Measurements from ENCODE around the gene SV2B.
A peak's percentile ranks its signal among the peaks of the same experiment; 100 is the strongest.

Gene SV2B

GRCh38 chr15:91224755-91225380 lies 124.8 kb downstream of the SV2B start:
- DNase-seq (ENCODE audit: insufficient read length, low spot score) (peak; percentile 41), FAIRE-seq (no peak)

- DNase-seq (ENCODE audit: insufficient read length, low spot score) (no peak), FAIRE-seq (no peak)
Measured at GRCh38 chr15:91225741-91226140, 125.7 kb downstream of the SV2B start.

DNA sequence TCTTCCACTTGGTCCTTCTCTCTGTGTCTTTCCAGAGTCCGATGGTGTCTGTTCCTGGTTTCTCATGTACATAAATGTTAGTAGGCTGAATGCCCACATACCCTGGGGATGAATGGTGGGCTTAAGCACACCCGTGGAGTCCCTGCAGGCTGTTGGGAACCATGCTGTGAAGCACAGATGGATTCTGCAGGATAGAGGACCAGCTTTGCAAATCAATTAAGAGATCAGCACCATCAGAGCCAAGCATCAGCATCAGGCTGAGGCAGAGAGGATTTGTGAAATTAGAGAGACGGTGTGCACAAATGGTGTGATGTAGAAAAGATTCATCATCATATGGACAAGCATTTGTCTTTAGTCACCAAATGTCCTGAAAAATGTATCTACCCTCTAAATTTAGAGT lies 127.1 kb downstream of the SV2B start:
- FAIRE-seq (no peak), DNase-seq (ENCODE audit: insufficient read length, low spot score) (no peak)

- FAIRE-seq (no peak), DNase-seq (ENCODE audit: insufficient read length, low spot score) (no peak)
Measured at GRCh38 chr15:91227766-91228165, 127.7 kb downstream of the SV2B start.

GRCh38 chr15:91228383-91228782 lies 128.3 kb downstream of the SV2B start:
- DNase-seq (ENCODE audit: insufficient read length, low spot score) (no peak), FAIRE-seq (no peak)

- FAIRE-seq (no peak), DNase-seq (ENCODE audit: insufficient read length, low spot score) (no peak)
Measured at GRCh38 chr15:91228890-91229289, 128.8 kb downstream of the SV2B start.

DNA sequence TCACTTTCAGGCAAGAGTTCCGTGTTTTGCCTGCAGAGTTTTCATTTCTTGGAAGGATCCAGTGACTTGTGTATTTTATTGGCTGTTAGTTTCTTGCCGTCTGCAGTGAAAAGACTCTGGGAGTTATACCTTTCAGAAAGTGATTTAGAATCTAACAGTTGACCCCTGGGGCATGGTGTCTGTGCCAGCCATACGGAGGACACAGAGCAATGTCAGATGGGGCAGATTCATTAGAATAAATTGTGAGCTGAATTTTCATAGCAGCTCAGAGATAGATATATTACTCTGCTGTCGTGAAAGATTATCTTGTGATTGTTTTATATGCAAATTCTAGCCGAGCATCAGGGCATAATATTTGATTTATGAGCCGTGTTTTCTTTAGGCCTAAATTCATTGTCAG lies 131.6 kb downstream of the SV2B start:
- DNase-seq (ENCODE audit: insufficient read length, low spot score) (no peak), FAIRE-seq (no peak)

GRCh38 chr15:91234759-91235158 lies 134.7 kb downstream of the SV2B start:
- no peak for DNase-seq (ENCODE audit: insufficient read length, low spot score)
- no peak for FAIRE-seq

DNA sequence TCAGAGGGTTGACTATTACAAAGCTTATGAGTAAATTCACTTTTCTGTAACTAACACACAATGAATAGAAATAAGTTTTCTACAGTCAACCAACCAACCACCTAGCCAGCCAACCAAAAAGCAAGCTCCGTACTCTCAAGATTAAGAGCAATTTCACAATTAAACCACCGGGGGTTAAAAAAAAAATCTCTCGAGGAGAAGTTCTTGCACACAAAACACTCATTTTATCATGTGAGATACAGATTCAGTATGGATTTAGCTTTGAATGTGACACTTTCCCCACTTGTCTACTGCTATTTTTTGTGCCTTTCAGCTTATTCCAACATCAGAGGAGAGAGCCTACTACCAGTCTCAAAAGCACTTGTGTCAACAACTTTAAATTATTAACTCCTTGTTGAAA lies 135.3 kb downstream of the SV2B start:
- no peak for FAIRE-seq

DNA sequence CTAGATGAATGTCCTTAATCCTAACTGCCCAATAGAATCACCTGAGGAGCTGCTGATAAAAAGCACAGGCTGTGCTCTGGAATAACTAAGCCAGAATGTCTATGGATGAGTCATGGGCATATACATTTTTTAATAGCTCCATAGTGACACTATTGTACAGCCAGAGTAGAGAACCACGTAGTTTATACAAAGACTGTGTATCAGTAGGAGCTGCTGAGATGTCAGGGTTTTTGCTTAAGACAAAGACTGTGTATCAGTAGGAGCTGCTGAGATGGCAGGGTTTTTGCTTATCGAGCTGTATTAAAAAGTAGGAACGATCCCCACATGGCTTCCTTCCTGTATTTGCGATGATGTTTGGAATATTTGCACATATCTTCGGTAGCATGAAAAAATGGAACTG lies 137.4 kb downstream of the SV2B start:
- FAIRE-seq = no peak
- no peak for DNase-seq (ENCODE audit: insufficient read length, low spot score)

More for the DNA sequence above, 135.3 kb downstream of the SV2B start:
- no peak for DNase-seq (ENCODE audit: insufficient read length, low spot score)

DNA sequence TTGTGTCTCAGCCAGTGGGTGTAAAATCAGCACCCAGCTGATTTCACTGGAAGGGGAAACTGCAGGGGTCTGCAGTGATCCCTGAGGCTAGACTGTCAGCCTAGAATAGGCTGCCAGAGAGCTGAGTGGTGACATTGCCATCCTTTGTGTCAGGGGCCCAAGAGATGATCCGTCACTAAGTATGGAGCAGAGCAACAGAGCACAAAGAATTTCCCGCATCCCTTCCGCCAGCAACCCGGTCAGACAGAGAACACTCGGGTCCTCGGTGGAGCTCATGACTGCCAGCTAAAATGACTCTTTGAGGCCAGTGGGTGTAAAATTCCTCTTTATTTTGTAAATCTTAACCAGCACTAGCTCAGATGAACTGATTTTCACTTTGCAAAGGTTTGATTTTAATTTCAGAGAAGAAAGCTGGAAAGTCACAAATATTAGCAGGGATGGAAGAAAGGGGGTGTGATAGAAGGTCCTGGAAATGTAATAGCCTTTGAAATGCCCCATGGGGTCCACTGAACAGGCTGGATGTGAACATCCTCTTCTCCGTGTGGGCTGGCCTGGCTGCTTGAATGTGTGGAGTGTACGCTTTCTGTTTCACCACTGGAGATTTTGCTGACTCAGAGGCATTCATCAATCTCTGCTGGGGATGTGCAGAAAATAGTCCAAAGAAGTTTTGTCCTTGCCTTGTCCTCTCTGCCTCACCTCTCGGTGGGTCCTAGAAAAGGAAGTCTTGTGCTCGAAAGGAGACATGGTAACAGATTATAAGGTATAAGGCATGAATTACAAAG lies 138.8 kb downstream of the SV2B start:
- FAIRE-seq (no peak), DNase-seq (ENCODE audit: insufficient read length, low spot score) (no peak)

DNA sequence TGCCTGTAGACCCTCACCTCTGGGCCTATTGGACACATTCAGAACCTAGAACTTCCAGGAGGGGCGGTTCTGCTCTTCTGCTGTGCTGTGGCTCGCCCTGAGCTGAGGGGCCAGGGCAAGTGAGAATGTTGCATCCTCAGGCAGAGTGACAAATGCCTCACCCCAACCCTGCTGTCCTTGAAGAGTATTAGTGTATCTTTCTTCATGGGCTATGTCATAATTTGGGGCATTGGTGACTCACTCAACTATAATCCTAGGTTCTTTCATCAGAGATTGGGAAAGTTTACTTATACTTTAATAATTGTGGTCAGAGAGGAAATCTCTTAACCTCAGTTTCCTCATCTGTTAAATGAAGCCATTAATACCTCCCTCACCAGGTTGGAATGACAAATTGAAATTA lies 143.8 kb downstream of the SV2B start:
- DNase-seq (ENCODE audit: insufficient read length, low spot score) = no peak
- no peak for FAIRE-seq

DNA sequence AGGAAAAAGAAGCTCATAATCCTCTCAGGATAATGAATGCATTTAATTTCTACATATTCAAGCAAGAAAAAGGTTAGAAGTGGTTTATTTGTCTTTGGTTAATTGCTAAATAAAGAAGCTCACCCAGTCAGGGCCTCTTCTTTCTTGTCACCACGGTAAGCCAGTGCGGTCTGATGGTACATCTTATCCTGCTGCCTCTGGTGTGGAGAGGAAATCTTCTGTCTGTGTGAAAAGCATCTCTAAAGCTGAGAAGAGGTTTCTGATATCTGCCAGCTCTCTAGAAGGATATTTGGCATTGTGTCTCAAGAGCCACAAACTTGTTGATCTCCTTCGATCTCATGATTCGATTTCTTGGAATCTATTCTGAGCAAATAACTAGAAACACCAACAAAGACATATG lies 144.9 kb downstream of the SV2B start:
- FAIRE-seq (no peak), DNase-seq (ENCODE audit: insufficient read length, low spot score) (no peak)

GRCh38 chr15:91246998-91247397 lies 146.9 kb downstream of the SV2B start:
- no peak for FAIRE-seq
- no peak for DNase-seq (ENCODE audit: insufficient read length, low spot score)

- no peak for FAIRE-seq
- DNase-seq (ENCODE audit: insufficient read length, low spot score) = no peak
Measured at GRCh38 chr15:91249591-91249990, 149.5 kb downstream of the SV2B start.

DNA sequence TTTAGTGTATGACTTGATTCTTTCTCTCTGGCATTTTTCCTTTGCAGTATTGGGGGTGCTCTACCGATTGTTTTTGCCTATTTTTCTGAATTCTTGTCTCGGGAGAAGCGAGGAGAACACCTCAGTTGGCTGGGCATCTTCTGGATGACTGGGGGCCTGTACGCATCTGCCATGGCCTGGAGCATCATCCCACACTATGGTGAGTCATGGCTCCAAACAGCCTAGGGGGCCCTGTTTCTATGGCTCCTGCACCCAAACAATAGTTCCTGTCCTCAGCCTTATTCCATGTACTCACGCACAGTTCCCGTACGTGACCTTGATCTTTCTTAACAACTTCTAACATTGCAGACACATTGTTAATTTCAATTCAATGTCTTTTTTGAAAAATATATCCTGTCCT lies 152.3 kb downstream of the SV2B start:
- DNase-seq (ENCODE audit: insufficient read length, low spot score) = no peak
- FAIRE-seq = no peak

- no peak for FAIRE-seq
- DNase-seq (ENCODE audit: insufficient read length, low spot score) = no peak
Measured at GRCh38 chr15:91252756-91253155, 152.7 kb downstream of the SV2B start.

- DNase-seq (ENCODE audit: insufficient read length, low spot score) (no peak), FAIRE-seq (no peak)
Measured at GRCh38 chr15:91253605-91254004, 153.5 kb downstream of the SV2B start.

- no peak for FAIRE-seq
- DNase-seq (ENCODE audit: insufficient read length, low spot score) = no peak
Measured at GRCh38 chr15:91254766-91255165, 154.7 kb downstream of the SV2B start.

GRCh38 chr15:91255670-91256192 lies 155.7 kb downstream of the SV2B start:
- FAIRE-seq = no peak
- DNase-seq (ENCODE audit: insufficient read length, low spot score) = no peak

DNA sequence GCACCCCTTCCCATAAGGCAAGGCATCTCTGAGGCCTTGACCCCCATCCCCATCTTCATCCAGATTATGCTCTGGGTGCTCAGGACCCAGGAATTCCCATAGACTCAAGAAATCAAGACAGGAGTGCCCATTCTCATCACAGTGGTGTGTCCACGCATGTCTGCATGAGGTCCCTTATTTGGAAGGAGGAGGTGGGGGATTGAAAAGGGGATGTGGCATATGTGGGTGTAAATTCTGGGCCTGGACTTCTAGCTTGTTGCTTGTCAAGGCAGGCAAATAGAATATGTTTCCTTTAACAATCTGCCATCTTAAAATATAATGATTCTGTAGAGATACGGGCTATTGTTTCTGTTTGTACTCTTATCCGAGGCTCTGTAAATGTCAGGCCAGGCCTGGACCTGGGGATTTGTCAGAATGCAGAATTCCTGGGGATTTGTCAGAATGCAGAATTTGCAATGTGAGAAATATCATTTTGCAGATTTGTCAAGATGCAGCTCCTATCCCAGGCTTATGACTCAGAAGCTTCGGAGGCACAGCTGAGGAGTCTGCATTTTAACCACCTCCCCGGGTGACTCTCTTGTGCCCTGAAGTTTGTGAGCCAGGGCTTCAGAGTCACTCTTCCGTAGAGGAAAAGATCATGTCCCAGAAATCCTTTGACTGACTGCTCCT lies 157.8 kb downstream of the SV2B start:
- DNase-seq (ENCODE audit: insufficient read length, low spot score) = no peak
- no peak for FAIRE-seq

- DNase-seq (ENCODE audit: insufficient read length, low spot score) (no peak), FAIRE-seq (no peak)
Measured at GRCh38 chr15:91258415-91258759, 158.3 kb downstream of the SV2B start.

All from HTR-8/SVneo (cell line).